HEK293 (cell line): ENCODE measurements around the gene ADO.

Experiments
- KLF16 ChIP-seq: fragments of 450-650 bp; formaldehyde crosslinking; IDR thresholded peaks from 2 replicates; pipeline ENCODE4 v1.5.1; 2017; ENCODE audit warnings: missing biosample characterization, missing genetic modification characterization
- REST ChIP-seq: fragments of 450-650 bp; formaldehyde crosslinking; IDR thresholded peaks from 2 replicates; pipeline ENCODE4 v1.5.1; 2016; ENCODE audit warnings: missing biosample characterization, missing genetic modification characterization
- ZBTB10 ChIP-seq: fragments of 450-650 bp; formaldehyde crosslinking; IDR thresholded peaks from 2 replicates; pipeline ENCODE4 v1.5.1; 2016; ENCODE audit warnings: missing biosample characterization, missing genetic modification characterization
- ZFP41 ChIP-seq: fragments of 450-650 bp; formaldehyde crosslinking; IDR thresholded peaks from 2 replicates; pipeline ENCODE4 v1.5.1; 2016; ENCODE audit warnings: missing biosample characterization, missing genetic modification characterization, borderline replicate concordance
- ZNF10 ChIP-seq: fragments of 450-650 bp; formaldehyde crosslinking; IDR thresholded peaks from 2 replicates; pipeline ENCODE4 v1.5.1; 2017; ENCODE audit warnings: missing biosample characterization, missing genetic modification characterization
- ZNF274 ChIP-seq, 2 experiments: fragments of 200-500 bp in 1 of 2; fragments of 450-650 bp in 1 of 2; sonication (Bioruptor generic) in 1 of 2; formaldehyde crosslinking in 1 of 2; IDR thresholded peaks; 2 replicates each; pipeline versions ENCODE4 v1.5.1 to v1.6.1; 2014 to 2016; ENCODE audit warnings: borderline replicate concordance in 1 of 2, inconsistent platforms in 1 of 2, low read length in 1 of 2, missing biosample characterization in 1 of 2, missing genetic modification characterization in 1 of 2
- ZNF302 ChIP-seq: fragments of 450-650 bp; formaldehyde crosslinking; IDR thresholded peaks from 2 replicates; pipeline ENCODE4 v1.5.1; 2016; ENCODE audit warnings: missing biosample characterization, missing genetic modification characterization, low read depth
- ZNF513 ChIP-seq: fragments of 450-650 bp; IDR thresholded peaks from 2 replicates; pipeline ENCODE4 v1.5.1; 2018; ENCODE audit warnings: missing biosample characterization, missing genetic modification characterization
- ZNF768 ChIP-seq: fragments of 450-650 bp; formaldehyde crosslinking; IDR thresholded peaks from 2 replicates; pipeline ENCODE4 v1.5.1; 2018; ENCODE audit warnings: missing biosample characterization, mild to moderate bottlenecking, missing genetic modification characterization

- TF ChIP-seq KLF16, result no peak
- TF ChIP-seq ZNF302 (tag by site-specific recombination), result no peak
- TF ChIP-seq REST (tag by site-specific recombination), result no peak
- TF ChIP-seq ZBTB10 (tag by site-specific recombination), result no peak
- TF ChIP-seq ZNF768 (tag by site-specific recombination), result no peak
- no peak for TF ChIP-seq ZNF10 (tag by site-specific recombination)
- TF ChIP-seq ZFP41, result no peak
- TF ChIP-seq ZNF274 (IDR thresholded peaks at IDR 0.05; ENCODE audit: low read length), result no peak
- TF ChIP-seq ZNF274 (tag by site-specific recombination; IDR thresholded peaks at IDR 0.05; ENCODE audit: borderline replicate concordance), result no peak
- no peak for TF ChIP-seq ZNF513
Observed at GRCh38 chr10:62806251-62806650, 1.7 kb downstream of the ADO start.
